AG09319 (cell line): Measurements from ENCODE around the gene KANSL1.
"Not testable (repeated sequence)": the region's sequence is repeated elsewhere in the genome, so short reads cannot be mapped to it uniquely, and the experiment has no call there.

Experiments used
- DNase-seq: peaks from one replicate; pipeline ENCODE4 v3.0.0-alpha.2; 2010; ENCODE audit warnings: low read depth; ENCODE audit errors: extremely low read depth
- TF ChIP-seq, protein P1 (sequence below): IDR thresholded peaks from 2 replicates; pipeline ENCODE4 v1.5.1; 2011; ENCODE audit warnings: low read depth, mild to moderate bottlenecking, inconsistent platforms, low read length, moderate library complexity

KANSL1 gene

DNA sequence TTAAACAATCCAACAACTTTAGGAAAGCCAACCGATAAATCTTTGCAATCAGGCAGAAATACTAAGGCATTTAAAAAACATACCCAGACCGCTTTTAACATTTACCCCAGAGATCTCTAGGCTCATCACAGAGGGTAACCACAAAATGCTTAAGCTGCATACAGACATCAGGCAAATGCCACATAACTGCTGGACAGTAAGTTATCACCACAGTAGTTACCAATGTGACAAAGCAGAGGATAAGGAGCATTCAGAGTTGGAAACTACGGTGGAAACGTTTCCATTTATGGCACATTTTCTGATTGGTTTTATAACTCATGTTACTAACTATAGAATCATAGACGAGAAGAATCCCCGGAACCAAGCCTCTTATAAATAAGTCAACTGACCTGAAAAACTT is 77.5 kb downstream of the KANSL1 start:
- TF ChIP-seq, protein P1, sequence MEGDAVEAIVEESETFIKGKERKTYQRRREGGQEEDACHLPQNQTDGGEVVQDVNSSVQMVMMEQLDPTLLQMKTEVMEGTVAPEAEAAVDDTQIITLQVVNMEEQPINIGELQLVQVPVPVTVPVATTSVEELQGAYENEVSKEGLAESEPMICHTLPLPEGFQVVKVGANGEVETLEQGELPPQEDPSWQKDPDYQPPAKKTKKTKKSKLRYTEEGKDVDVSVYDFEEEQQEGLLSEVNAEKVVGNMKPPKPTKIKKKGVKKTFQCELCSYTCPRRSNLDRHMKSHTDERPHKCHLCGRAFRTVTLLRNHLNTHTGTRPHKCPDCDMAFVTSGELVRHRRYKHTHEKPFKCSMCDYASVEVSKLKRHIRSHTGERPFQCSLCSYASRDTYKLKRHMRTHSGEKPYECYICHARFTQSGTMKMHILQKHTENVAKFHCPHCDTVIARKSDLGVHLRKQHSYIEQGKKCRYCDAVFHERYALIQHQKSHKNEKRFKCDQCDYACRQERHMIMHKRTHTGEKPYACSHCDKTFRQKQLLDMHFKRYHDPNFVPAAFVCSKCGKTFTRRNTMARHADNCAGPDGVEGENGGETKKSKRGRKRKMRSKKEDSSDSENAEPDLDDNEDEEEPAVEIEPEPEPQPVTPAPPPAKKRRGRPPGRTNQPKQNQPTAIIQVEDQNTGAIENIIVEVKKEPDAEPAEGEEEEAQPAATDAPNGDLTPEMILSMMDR, result no peak
- peak; percentile 2 for DNase-seq

DNA sequence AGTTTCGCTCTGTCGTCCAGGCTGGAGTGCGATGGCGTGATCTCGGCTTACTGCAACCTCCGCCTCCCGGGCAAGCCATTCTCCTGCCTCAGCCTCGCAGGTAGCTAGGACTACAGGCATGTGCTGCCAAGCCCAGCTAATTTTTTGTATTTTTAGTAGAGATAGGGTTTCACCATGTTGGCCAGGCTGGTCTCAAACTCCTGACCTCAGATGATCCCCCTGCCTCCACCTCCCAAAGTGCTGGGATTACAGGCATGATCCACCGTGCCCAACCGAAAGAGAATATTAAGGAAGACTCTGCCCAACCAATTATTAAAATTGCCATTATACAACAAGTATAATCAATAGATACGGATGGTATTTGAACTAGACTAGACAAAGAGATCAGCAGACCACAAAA is 82.0 kb downstream of the KANSL1 start:
- not testable (repeated sequence) for DNase-seq

DNA sequence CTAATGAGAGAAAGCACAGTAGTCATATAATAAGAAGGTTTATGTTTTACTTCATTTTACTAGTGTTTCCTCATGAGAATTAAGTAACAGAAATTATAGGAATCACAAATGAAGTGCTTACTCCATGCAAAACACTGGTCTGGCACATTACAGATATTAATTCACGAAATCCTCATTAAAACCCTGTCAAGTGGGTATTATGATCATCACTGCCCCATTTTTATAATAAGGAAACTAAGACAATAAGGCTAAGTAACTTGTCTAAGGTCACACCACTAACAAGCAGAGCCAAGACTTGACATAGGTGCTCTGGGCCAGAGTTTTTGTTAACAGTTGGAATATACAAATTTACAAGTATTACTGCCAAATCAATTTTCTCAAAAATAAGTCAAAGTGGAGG is 83.0 kb downstream of the KANSL1 start:
- no peak for DNase-seq
- TF ChIP-seq, protein P1, result no peak

DNA sequence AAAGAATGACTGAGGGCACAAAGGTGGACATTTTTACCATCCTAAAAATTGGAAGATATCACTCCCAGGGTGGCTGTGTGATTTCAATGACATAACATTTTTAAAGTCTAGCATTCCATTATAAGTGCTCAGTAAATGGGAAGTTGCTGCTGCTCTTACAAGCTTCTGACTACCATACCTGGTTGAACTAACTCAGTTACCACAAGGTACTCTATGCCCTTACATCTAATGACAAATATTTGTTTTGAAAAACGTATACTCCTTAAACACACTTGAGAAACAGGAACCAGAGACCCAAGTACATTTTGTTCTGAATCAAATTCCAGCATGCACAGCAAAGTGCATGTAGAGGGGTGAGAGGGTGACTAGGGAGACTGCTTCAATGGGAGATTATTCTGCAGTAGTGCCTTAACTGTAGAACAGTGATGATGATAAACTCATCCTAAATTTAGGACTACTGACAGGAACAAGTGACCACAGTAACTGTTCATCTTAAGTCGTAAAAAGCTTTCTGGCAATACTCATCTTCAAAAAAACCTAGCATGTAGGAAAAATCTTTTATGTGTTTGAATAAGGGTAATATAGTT is 83.5 kb downstream of the KANSL1 start:
- TF ChIP-seq, protein P1, result no peak
- no peak for DNase-seq

DNA sequence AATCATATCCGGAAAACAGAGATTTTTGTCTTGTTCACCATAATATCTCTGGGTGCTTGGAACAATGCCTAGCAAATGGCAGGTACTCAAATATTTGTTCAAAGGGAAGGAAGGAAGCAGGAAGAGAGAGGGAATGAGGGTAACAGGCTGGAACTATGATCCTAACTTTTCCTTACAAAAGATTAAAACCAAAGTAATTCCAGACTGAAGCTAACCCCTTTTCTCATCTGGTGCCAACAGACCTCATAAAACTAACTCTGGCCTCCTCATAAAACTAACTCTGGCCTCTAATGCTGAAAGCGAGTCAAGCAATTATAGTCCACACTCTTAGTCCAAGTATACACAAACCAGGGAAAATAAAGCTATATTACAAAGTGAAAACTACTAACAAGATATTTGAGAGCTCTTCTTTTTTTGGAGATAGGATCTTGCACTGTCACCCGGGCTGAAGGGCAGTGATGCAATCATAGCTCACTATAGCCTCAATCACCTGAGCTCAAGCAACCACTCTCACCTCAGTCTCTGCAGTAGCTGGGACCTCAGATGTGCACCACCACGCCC is 84.6 kb downstream of the KANSL1 start:
- no peak for DNase-seq
- TF ChIP-seq, protein P1, result no peak

DNA sequence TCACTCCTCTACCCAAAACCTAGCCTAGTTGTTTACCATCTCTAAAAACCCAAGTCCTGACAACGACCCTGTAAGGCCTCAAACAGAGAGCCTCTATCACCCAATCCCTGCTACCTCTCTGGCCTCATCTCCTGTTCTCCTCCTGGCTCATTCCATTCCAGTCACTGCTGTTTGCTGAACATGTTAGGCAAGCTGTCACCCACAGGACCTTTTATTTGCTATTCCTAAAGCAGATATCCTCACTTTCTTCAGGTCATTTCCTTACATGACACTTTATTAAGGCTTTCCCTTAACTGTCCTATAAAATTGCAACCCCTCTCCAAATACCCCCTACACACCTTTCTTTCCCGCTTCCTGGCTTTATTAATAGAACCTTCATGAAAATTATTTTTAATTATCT is 85.1 kb downstream of the KANSL1 start:
- TF ChIP-seq, protein P1, result no peak
- DNase-seq, result no peak

DNA sequence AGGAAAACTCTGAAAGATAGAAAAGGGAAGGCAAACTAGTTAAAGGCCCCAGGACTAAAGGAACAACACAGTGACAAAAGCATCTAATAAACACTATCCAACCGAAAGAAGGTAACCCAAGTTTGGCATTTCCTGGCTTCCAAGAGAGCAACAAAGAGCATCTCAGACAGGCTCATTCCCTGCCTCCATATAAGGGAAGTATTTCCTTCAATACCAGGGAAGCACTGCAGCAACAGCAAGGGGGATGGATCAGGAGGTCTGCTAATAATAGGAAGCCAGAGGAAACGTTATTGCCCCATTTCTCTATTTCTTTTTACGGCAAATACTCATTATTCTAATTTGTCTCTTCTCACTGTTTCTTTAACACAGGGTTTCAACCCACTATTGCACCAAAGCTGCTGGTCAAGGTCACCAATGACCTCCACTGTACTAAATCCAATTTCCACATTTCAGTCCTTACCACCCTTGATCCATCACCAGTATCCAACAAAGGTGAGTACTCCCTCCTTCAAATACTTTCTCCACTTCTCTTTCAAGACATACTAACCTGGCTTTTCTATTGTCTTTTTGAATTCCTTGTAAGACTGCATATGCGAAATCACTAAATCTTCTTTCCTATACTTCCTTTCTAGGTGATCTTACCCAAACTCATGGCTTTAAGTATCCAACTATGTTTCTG is 86.1 kb downstream of the KANSL1 start:
- TF ChIP-seq, protein P1, result no peak
- DNase-seq, result no peak

DNA sequence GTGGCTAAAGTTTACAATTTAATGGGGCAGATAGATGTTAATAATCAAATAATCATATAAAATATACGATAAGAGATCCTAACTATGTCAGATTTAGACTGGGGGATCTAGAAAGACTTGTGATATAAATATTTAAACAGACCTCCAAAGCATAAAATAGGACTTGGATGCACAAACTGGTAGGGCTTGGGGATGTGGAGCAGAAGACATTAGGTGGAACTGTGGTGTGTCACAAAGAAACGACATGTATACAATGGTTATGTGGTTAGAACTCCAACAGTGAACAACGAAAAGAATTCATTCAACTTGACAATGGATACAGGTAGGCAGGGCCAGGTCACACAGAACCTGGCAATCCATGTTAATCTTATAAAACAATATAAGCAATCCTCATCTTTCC is 90.4 kb downstream of the KANSL1 start:
- DNase-seq, result not testable (repeated sequence)

DNA sequence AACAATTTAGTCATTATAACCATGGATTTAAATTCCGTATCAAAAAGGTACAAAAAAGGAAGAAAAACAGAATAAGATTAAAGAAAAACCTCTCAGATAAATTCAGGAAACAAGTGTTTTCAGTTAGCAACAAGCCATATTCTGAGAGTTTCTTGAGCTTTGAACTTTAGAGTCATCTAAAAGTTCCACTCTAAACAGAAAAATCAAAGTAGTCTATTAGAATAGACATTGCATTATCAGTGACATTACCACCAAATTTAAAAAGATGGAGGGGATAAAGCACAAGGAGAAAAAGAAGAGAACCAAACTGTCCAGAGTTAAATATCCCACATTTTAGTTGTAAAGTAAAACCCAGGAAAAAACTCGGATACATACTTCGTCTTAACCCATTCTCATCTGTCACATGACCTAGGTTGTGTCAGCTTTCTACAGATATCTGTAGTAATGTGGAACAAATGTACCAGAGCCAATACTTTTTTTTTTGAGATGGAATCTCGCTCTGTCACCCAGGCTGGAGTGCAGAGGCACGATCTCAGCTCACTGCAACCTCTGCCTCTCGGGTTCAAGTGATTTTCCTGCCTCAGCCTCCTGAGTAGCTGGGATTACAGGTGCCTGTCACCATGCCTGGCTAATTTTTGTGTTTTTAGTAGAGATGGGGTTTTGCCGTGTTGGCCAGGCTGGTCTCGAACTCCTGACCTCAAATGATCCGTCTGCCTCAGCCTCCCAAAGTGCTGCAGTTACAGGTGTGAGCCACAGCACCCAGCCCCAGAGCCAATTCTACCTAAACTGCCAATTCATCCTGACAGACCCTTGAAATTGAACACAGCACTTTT is 91.2 kb downstream of the KANSL1 start:
- not testable (repeated sequence) for DNase-seq
